HG03159 (cell line): Measurements from ENCODE around the gene POC1A.
"Not testable (repeated sequence)": the region's sequence is repeated elsewhere in the genome, so short reads cannot be mapped to it uniquely, and the experiment has no call there.

Experiments
- ATAC-seq: cut with Tn5 transposase; IDR thresholded peaks from one replicate; pipeline ENCODE4 v1.9.1; 2021; ENCODE audit warnings: mild to moderate bottlenecking, moderate library complexity; ENCODE audit not compliant: unreplicated experiment

The POC1A gene

GRCh38 chr3:52054661-52055511 is 99.3 kb downstream of the POC1A start:
- no peak for ATAC-seq

DNA sequence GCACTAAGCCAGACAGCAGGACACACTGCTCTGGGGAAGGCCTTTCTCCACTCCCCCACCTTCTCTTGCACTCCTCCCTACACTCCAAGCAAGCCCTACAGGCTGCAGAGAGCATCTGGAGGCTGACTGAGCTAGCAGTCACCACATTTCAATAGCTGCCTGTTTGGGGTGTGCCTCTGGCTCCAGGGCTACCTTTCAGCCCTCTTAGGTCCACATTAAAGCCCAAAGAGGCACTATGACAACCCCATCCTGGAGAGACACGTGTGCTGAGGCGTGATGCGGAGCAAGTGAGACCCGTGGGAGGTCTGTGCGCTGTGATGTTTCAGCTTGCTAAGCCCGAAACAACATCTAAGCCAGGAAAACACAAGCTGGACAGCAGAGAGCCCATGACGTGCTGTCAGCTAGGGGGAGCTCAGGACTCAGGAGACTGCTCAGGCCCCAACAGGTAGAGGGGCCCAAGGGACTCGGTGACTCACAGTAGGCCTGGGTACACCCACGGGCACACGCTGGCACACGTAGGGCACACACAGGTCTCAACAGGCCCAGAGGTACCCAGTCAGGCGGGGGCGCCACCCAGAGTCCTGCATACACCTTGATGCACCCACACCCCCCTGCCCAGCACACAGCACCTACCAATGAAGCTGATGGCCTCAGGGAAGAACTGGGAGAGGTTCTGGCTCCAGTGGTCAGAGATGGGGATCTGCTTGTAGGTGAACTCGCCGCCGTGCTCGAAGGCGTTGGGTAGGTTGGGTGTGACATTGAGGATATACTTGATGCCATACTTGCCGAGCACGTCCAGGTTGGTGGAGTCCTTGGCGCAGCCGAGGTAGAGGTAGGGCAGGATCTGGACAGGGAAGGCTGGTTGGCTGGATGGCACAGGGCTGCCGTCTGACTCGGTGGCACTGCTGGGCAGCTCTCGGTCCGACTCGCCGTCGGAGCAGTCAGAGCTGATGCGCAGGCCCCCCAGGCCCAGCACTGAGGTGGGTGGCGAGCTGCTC is 100.6 kb downstream of the POC1A start:
- no peak for ATAC-seq

GRCh38 chr3:52052831-52053306 is 101.4 kb downstream of the POC1A start:
- ATAC-seq = no peak

DNA sequence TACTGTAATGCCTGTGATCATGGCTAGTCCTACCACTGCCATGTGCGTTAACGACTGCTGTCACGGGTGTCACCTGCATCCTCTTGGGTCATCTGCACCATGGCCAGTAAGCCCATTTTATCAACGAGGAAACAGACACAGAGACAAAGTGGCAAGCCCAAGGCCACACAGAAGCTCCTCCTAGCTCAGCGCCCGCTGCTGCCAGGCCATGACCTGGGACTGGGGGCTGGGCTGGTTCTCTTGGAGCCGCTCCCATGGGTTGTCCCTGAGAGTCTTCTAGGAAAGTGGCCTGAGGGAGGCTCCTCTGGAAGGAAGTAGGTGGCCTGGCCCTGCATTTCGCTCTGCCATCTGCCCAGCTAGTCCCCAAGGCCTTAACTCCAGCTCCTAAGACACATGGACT is 102.8 kb downstream of the POC1A start:
- no peak for ATAC-seq

- no peak for ATAC-seq
Observed at GRCh38 chr3:52050571-52050970, 103.7 kb downstream of the POC1A start.

GRCh38 chr3:52049503-52049902 is 104.7 kb downstream of the POC1A start:
- ATAC-seq = no peak

DNA sequence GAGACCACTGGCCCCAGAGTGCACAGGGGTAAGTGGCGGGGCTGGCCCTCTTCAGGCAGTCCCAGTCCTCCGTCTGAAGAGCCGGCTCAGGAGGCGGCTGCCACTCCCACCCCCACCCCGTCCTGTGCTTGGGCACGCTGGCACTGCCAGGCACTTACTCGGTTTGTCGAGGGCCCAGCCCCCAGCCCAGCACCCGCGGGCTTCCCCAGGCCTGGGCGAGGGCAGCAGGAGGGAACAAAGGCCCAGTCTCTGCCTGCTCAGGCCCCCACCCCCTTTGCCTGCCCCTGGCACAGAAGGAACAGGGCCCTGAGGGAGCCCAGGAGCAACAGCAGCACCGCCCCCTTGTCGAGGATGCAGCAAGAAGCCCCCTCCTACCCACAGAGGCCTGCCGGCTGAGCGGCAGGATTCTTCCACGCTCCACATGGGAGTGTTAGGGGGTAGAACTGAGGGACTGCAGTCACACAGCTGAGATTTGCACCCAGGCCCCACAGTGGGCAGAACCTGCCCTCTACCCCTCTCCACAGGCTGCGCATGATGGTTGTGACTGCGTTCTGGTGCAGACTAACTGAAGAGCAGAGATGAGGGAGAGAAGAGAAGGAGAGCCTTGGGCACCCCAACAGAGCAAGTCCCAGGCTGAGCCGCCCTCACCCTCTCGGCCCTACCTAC is 106.8 kb downstream of the POC1A start:
- no peak for ATAC-seq

- no peak for ATAC-seq
Observed at GRCh38 chr3:52046902-52047239, 107.4 kb downstream of the POC1A start.

DNA sequence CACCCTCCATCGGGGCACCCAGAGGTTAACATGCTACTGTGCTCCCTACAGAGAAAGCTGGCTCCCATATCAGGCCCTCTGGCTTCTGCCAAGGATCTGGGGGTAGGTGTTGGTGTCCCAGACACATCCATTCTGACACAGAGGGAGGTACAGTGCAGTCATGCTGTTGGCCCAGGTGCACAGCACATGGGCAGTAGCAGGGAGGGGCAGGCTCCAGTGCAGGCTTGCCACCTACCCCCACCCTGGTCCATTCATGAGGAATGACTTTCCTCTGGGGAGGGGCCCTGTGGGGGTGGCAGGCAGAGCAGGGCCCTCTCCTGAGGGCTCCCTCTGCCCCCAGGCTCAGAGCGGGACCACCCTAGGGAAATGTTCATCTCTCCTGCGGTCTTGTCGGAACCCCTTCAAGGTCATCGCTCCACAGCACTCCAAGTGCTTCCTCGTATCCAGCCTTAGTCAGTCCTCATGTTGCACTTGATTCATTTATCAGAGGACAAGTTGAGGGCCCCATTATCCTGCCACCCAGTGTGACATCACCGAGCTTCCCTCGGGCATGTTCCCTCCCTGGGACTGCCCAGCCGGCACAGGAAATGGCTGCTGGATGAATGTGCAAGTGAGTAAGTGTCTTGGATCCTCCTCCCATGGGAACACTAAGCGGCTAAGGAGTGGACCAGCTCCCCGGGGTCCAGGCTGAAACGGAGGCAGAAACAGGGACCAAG is 107.9 kb downstream of the POC1A start:
- no peak for ATAC-seq

- ATAC-seq = no peak
Observed at GRCh38 chr3:52044869-52045619, 109.2 kb downstream of the POC1A start.

- no peak for ATAC-seq
Observed at GRCh38 chr3:52043750-52044149, 110.5 kb downstream of the POC1A start.

GRCh38 chr3:52043039-52043438 is 111.2 kb downstream of the POC1A start:
- not testable (repeated sequence) for ATAC-seq

DNA sequence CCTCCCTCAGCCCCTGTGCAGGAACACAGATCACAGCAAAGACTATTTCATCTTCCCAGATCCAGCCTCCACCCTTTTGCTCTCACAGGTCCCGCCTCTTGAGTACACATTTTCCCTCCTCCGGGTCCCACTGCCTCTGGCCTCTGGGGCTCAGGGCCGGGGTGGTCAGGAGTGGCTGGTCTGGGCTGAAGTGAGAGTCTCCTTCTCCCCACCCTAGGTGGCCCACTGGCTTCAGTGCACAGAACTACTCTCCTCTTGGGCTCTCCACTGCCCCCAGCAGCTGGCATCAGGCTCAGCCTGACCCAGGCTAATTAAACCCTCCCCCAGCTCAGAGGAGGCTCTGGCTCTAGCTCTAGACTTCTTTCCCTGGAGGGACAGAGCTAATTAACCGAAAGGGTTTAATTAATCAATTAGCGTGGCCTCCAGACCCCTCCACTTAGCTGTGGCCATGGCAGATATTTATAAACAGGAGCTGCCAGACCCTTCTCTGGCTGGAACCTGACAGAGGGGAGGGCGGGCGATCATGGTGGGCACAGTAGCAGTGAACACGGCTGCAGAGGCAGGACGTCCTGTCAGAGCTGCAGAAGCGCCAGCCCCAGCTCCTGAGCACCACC is 113.0 kb downstream of the POC1A start:
- no peak for ATAC-seq

DNA sequence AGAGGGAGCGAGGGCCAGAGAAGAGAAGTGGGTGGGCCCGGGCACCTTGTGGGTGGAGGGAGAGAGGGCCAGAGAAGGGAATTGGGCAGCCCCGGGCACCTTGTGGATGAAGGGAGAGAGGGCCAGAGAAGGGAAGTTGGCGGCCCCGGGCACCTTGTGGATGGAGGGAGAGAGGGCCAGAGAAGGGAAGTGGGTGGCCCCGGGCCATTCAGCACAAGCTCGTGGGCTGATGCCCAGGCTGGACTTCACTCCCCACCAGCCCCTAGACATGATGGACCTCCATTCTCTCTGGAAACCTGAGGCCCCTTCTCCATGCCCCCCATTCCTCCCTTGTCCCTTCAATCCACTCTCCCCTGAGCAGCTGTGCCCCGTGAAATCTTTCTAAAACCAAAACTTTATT is 113.6 kb downstream of the POC1A start:
- no peak for ATAC-seq

DNA sequence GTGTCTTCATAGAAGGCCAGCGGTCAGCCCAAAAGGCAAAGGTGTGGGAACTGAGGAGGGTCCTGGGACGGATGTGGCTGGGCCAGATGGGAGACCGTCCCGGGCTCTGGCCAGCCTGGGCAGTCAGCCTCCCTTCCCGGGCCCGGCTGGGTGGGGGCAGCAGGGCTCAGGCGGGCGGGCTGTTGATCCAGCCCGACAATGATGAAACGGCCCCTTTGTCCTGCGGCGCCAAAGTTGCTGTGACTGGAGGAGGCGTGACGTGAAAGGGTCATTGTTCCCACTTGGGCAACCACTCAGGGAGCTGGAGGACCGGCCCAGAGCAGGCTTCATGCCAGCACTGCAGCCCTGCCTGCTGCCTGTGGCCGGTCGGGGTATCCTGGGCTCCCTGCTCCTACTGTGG is 114.4 kb downstream of the POC1A start:
- ATAC-seq = no peak

- ATAC-seq = no peak
Observed at GRCh38 chr3:52039426-52039825, 114.8 kb downstream of the POC1A start.

DNA sequence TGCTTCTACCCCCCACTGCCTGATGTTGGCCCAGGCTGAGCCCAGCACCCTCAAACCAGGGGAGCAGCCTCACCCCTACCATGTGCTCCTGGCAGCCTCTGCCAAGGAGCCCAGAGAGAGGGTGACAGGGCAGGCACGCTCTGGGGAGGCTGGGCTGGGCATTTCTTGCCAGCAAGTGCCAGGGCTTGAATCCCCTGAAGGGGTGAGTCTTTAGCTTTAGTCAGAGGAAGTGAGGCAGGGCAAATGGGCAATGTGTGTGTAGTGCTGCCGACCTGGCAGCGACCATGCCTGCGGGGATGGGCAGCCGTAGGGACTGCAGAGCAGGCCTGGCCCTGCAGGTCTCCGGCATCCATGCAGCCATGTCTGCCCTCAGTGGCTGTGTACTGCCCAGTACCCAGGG is 116.0 kb downstream of the POC1A start:
- no peak for ATAC-seq

GRCh38 chr3:52037291-52037690 is 116.9 kb downstream of the POC1A start:
- no peak for ATAC-seq

- ATAC-seq = no peak
Observed at GRCh38 chr3:52036829-52037228, 117.4 kb downstream of the POC1A start.
